Glutamatergic neuron (in vitro differentiated cells): ENCODE measurements around the gene PTEN. TPM values are rescaled to one million over a fixed set of nuclear protein-coding genes. Genes with fewer than 3 reads are reported as not detected.

Experiments
- DNase-seq: peaks from one replicate; pipeline ENCODE4 v3.0.0; 2022
- H3K27ac Mint-ChIP-seq: one replicate; pipeline ENCODE4 v1.8.0; 2020; ENCODE audit warnings: mild to moderate bottlenecking, mixed read lengths, inconsistent platforms; ENCODE audit not compliant: unreplicated experiment
- H3K27me3 Mint-ChIP-seq: one replicate; pipeline ENCODE4 v1.8.0; 2020; ENCODE audit warnings: mild to moderate bottlenecking, moderate library complexity, mixed read lengths, inconsistent platforms; ENCODE audit not compliant: unreplicated experiment
- H3K36me3 Mint-ChIP-seq: one replicate; pipeline ENCODE4 v1.8.0; 2020; ENCODE audit warnings: mild to moderate bottlenecking, mixed read lengths, inconsistent platforms; ENCODE audit not compliant: unreplicated experiment
- H3K4me1 Mint-ChIP-seq: one replicate; pipeline ENCODE4 v1.8.0; 2020; ENCODE audit warnings: mild to moderate bottlenecking, low read depth, mixed read lengths, inconsistent platforms; ENCODE audit not compliant: unreplicated experiment
- H3K4me3 Mint-ChIP-seq: one replicate; pipeline ENCODE4 v1.8.0; 2020; ENCODE audit warnings: mild to moderate bottlenecking, mixed read lengths, inconsistent platforms; ENCODE audit not compliant: unreplicated experiment
- H3K9me3 Mint-ChIP-seq: one replicate; pipeline ENCODE4 v1.8.0; 2020; ENCODE audit warnings: mild to moderate bottlenecking, moderate library complexity, mixed read lengths, inconsistent platforms; ENCODE audit not compliant: unreplicated experiment
- CTCF ChIP-seq: fragments of 200-600 bp; sonication (generic); IDR thresholded peaks from one replicate; pipeline ENCODE4 v1.5.0; 2021; ENCODE audit not compliant: partially characterized antibody, unreplicated experiment
- total RNA-seq: library from RNA; stranded (reverse); fragmentation: NEBNext Ultra II Directional; extraction: Animal tissue kit (Norgen Biotek cat#: 25700); gene quantifications from one replicate; pipeline ENCODE4 v1.2.1, GENCODE V29; 2021; ENCODE audit not compliant: unreplicated experiment

The PTEN gene
- total RNA-seq, 1 donor from 2014 or later = 61.2 TPM

- Mint-ChIP-seq H3K36me3 (no peaks in the 10 kb centered on the region), H3K27me3 (peaks cover 2% of the 10 kb centered on the region), H3K27ac (no peak overlapping the region), H3K4me3 (no peak overlapping the region), H3K9me3 (peaks cover 4% of the 10 kb centered on the region), H3K4me1 (no peaks in the 10 kb centered on the region)
- no peak for DNase-seq
- TF ChIP-seq CTCF = no peak
These were observed 141.0 kb downstream of the PTEN start for GRCh38 chr10:88004451-88004850.

GRCh38 chr10:88006261-88006660 lies 142.8 kb downstream of the PTEN start:
- no peak for TF ChIP-seq CTCF
- H3K9me3 Mint-ChIP-seq = peaks cover 2% of the 10 kb centered on the region
- DNase-seq = no peak
- H3K27me3 Mint-ChIP-seq = no peaks in the 10 kb centered on the region
- no peak overlapping the region for H3K27ac Mint-ChIP-seq
- no peak overlapping the region for H3K4me3 Mint-ChIP-seq
- H3K4me1 Mint-ChIP-seq = no peaks in the 10 kb centered on the region
- H3K36me3 Mint-ChIP-seq = no peaks in the 10 kb centered on the region

- no peak for DNase-seq
- TF ChIP-seq CTCF = no peak
- Mint-ChIP-seq H3K36me3 (peaks cover 7% of the 10 kb centered on the region), H3K9me3 (peaks cover 2% of the 10 kb centered on the region), H3K27me3 (no peaks in the 10 kb centered on the region), H3K4me3 (no peak overlapping the region), H3K4me1 (no peaks in the 10 kb centered on the region), H3K27ac (no peak overlapping the region)
These were observed 145.5 kb downstream of the PTEN start for GRCh38 chr10:88008866-88009470.

- Mint-ChIP-seq H3K9me3 (peaks cover 2% of the 10 kb centered on the region), H3K36me3 (peaks cover 7% of the 10 kb centered on the region), H3K27ac (no peak overlapping the region), H3K4me1 (no peaks in the 10 kb centered on the region), H3K27me3 (no peaks in the 10 kb centered on the region), H3K4me3 (no peak overlapping the region)
- TF ChIP-seq CTCF = no peak
- no peak for DNase-seq
These were observed 149.2 kb downstream of the PTEN start for GRCh38 chr10:88012641-88013040.

- peaks cover 2% of the 10 kb centered on the region for H3K27me3 Mint-ChIP-seq
- TF ChIP-seq CTCF = no peak
- H3K4me1 Mint-ChIP-seq = no peaks in the 10 kb centered on the region
- no peak overlapping the region for H3K27ac Mint-ChIP-seq
- no peak overlapping the region for H3K4me3 Mint-ChIP-seq
- DNase-seq = no peak
- no peaks in the 10 kb centered on the region for H3K9me3 Mint-ChIP-seq
- H3K36me3 Mint-ChIP-seq = no peaks in the 10 kb centered on the region
These were observed 154.4 kb downstream of the PTEN start for GRCh38 chr10:88017781-88018180.
